B cell (primary cell): ENCODE results near the gene SIRT3. TPM values are rescaled to one million over a fixed set of nuclear protein-coding genes. Genes with fewer than 3 reads are reported as not detected.
A peak's percentile ranks its signal among the peaks of the same experiment; 100 is the strongest.

ENCODE experiments used
- ATAC-seq: fragments of 200-7000 bp; cut with Tn5 transposase; one replicate; pipeline ENCODE4 v1.10.0; 2021; ENCODE audit warnings: low read depth, mild to moderate bottlenecking, moderate number of reproducible peaks, moderate library complexity
- CTCF ChIA-PET: fragments of 350-600 bp; sonication (Branson Sonifier 250); formaldehyde crosslinking; loops from one replicate; lab custom pipeline; 2021; ENCODE audit warnings: antibody characterized with exemption, inconsistent platforms; lab: Charles Lee
- POLR2A ChIA-PET: fragments of 350-600 bp; sonication (Branson Sonifier 250); formaldehyde crosslinking; loops from one replicate; lab custom pipeline; 2021; ENCODE audit warnings: antibody characterized with exemption; lab: Charles Lee
- DNase-seq: peaks from one replicate; pipeline ENCODE4 v3.0.0; 2013
- H2AFZ ChIP-seq: 2 replicates; pipeline ENCODE4 v1.6.1; 2012; ENCODE audit warnings: mild to moderate bottlenecking, low read depth, low read length; ENCODE audit not compliant: insufficient read depth, poor library complexity, severe bottlenecking
- H3K27ac ChIP-seq, 2 donors: 1 replicate in 1 of 2; 2 replicates in 1 of 2; pipeline ENCODE4 v1.5.1; 2012 to 2013; ENCODE audit warnings: low read length in 2 of 2, mild to moderate bottlenecking in 2 of 2, moderate library complexity in 1 of 2
- H3K27me3 ChIP-seq, 4 experiments: fragments of 200-600 bp in 1 of 4; sonication (generic) in 1 of 4; replicated peaks in 1 of 4; 1 replicate in 2 of 4; 2 replicates in 2 of 4; pipeline versions ENCODE4 v1.6.1 to v1.7.0; 2013 to 2016; ENCODE audit warnings: low read length in 3 of 4, mild to moderate bottlenecking in 2 of 4, mixed read lengths in 1 of 4, moderate library complexity in 1 of 4; ENCODE audit not compliant: insufficient read depth in 4 of 4, control insufficient read depth in 3 of 4; ENCODE audit errors: control extremely low read depth in 1 of 4
- H3K36me3 ChIP-seq, 2 experiments: replicated peaks in 1 of 2; 1 replicate in 1 of 2; 2 replicates in 1 of 2; pipeline versions ENCODE4 v1.6.1 to v1.7.1; 2013; ENCODE audit warnings: low read length in 1 of 2; ENCODE audit not compliant: insufficient read depth in 2 of 2, control insufficient read depth in 1 of 2; ENCODE audit errors: control extremely low read depth in 1 of 2, extremely low read depth in 1 of 2
- H3K4me1 ChIP-seq, 2 donors: fragments of 200-600 bp in 1 of 2; sonication (generic) in 1 of 2; 1 replicate in 1 of 2; 2 replicates in 1 of 2; pipeline versions ENCODE4 v1.5.1 to v1.6.1; 2013 to 2017; ENCODE audit warnings: low read length in 2 of 2; ENCODE audit not compliant: control insufficient read depth in 2 of 2, insufficient read depth in 2 of 2
- H3K4me2 ChIP-seq: replicated peaks from 2 replicates; pipeline ENCODE3; 2012; ENCODE audit warnings: mild to moderate bottlenecking, low read depth, low read length; ENCODE audit not compliant: poor library complexity, severe bottlenecking
- H3K4me3 ChIP-seq, 5 experiments: fragments of 200-600 bp in 1 of 5; sonication (generic) in 1 of 5; 1 replicate in 3 of 5; 2 replicates in 2 of 5; pipeline versions ENCODE4 v1.5.1 to v1.7.0; 2011 to 2016; ENCODE audit warnings: low read length in 4 of 5, mild to moderate bottlenecking in 4 of 5, low read depth in 2 of 5, control low read depth in 1 of 5, moderate library complexity in 1 of 5; ENCODE audit not compliant: insufficient read depth in 1 of 5; ENCODE audit errors: control extremely low read depth in 1 of 5, extremely low read depth in 1 of 5
- H3K79me2 ChIP-seq: fragments of 200-600 bp; sonication (generic); one replicate; pipeline ENCODE4 v1.6.0; 2016; ENCODE audit warnings: low read length; ENCODE audit not compliant: control insufficient read depth, insufficient read depth
- H3K9ac ChIP-seq: fragments of 200-600 bp; sonication (generic); 2 replicates; pipeline ENCODE4 v1.6.1; 2017; ENCODE audit warnings: mild to moderate bottlenecking, low read length, moderate library complexity
- H3K9me3 ChIP-seq, 3 donors: one replicate each; pipeline versions ENCODE4 v1.6.1 to v1.7.1; 2013; ENCODE audit warnings: low read length in 2 of 3; ENCODE audit not compliant: control insufficient read depth in 2 of 3, insufficient read depth in 1 of 3; ENCODE audit errors: control extremely low read depth in 1 of 3
- H4K20me1 ChIP-seq: 2 replicates; pipeline ENCODE4 v1.6.0; 2012; ENCODE audit warnings: mild to moderate bottlenecking, low read length; ENCODE audit not compliant: insufficient read depth, control insufficient read depth, poor library complexity, severe bottlenecking
- H3K27ac Mint-ChIP-seq: one replicate; pipeline ENCODE4 v1.8.0; 2021; ENCODE audit warnings: mixed read lengths
- H3K27me3 Mint-ChIP-seq: one replicate; pipeline ENCODE4 v1.8.0; 2021; ENCODE audit warnings: mixed read lengths
- H3K4me1 Mint-ChIP-seq: one replicate; pipeline ENCODE4 v1.8.0; 2021; ENCODE audit warnings: mixed read lengths
- H3K4me3 Mint-ChIP-seq: one replicate; pipeline ENCODE4 v1.8.0; 2021; ENCODE audit warnings: mixed read lengths
- H3K9me3 Mint-ChIP-seq: one replicate; pipeline ENCODE4 v1.8.0; 2022; ENCODE audit warnings: mixed read lengths; ENCODE audit not compliant: insufficient read depth
- EZH2 ChIP-seq: IDR thresholded peaks from 2 replicates; pipeline ENCODE4 v1.6.1; 2012; ENCODE audit warnings: borderline replicate concordance, low read depth, mild to moderate bottlenecking, moderate library complexity, low read length; ENCODE audit not compliant: insufficient read depth, poor library complexity, severe bottlenecking
- WGBS: methylation state at CpG from one replicate; pipeline ENCODE4 v1.1.5; 2013; ENCODE audit warnings: missing lambda C conversion rate; ENCODE audit not compliant: insufficient coverage; 5-methylcytosine and 5-hydroxymethylcytosine counted together
- intact Hi-C: fragments of 100-400 bp; cut with micrococcal nuclease; formaldehyde crosslinking; loops from one replicate; pipeline ENCODE4 v1.10.0; 2022
- polyA plus RNA-seq: library from polyadenylated mRNA; depleted of rRNA; stranded (reverse); fragments of >200 nt; gene quantifications from 2 replicates; pipeline ENCODE4 v1.2.3, GENCODE V29; 2012
- total RNA-seq, 2 donors: library from RNA; stranded (reverse); fragments of 120-200 nt in 1 of 2; gene quantifications; 1 replicate in 1 of 2; 2 replicates in 1 of 2; pipeline versions ENCODE4 v1.2.3 to v1.2.4, GENCODE V29; 2013 to 2022
- TF ChIP-seq, protein P1 (sequence below): fragments of 200-600 bp; IDR thresholded peaks from one replicate; pipeline ENCODE4 v1.8.0; 2022; ENCODE audit warnings: antibody characterized with exemption, mild to moderate bottlenecking

Gene SIRT3
- total and polyA plus RNA-seq, 2 donors (not counting 1 experiment from before 2014, with no cell fraction given), result 22.9 to 27.9 TPM

DNA sequence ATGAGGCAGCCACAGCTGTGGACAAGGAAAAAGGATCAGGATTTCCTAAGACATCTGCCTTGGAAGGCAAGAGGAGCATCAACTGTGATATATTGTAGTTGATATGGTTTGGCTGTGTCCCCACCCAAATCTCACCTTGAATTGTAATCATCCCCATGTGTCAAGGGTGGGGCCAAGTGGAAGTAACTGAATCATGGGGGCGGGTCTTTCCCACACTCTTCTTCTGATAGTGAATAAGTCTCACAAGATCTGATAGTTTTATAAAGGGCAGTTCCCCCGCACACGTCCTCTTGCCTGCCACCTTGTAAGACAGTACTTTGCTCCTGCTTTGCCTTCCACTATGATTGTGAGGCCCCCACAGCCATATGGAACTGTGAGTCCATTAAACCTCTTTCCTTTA, 18.4 kb downstream of the SIRT3 start:
- H3K27me3 ChIP-seq, result no peaks in the 10 kb centered on the region
- intact Hi-C loops, result no loop called here
- Mint-ChIP-seq H3K4me3 (no peak overlapping the region), H3K27ac (no peak overlapping the region), H3K27me3 (no peaks in the 10 kb centered on the region), H3K9me3 (no peaks in the 10 kb centered on the region), H3K4me1 (no peaks in the 10 kb centered on the region)
- H3K4me2 ChIP-seq, result no peak overlapping the region
- H3K79me2 ChIP-seq, result peaks cover 3% of the 10 kb centered on the region
- no peak for TF ChIP-seq EZH2
- TF ChIP-seq, protein P1, sequence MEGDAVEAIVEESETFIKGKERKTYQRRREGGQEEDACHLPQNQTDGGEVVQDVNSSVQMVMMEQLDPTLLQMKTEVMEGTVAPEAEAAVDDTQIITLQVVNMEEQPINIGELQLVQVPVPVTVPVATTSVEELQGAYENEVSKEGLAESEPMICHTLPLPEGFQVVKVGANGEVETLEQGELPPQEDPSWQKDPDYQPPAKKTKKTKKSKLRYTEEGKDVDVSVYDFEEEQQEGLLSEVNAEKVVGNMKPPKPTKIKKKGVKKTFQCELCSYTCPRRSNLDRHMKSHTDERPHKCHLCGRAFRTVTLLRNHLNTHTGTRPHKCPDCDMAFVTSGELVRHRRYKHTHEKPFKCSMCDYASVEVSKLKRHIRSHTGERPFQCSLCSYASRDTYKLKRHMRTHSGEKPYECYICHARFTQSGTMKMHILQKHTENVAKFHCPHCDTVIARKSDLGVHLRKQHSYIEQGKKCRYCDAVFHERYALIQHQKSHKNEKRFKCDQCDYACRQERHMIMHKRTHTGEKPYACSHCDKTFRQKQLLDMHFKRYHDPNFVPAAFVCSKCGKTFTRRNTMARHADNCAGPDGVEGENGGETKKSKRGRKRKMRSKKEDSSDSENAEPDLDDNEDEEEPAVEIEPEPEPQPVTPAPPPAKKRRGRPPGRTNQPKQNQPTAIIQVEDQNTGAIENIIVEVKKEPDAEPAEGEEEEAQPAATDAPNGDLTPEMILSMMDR, result no peak
- ChIA-PET POLR2A (no interaction called here), CTCF (interaction anchor here (1.0 kb wide), 1 partner anchor 33 kb away, joined by 3 read pairs; no protein-coding TSS in a partner anchor)
- no peak overlapping the region for H3K4me3 ChIP-seq
- DNase-seq, result no peak
- peaks cover 8% of the 10 kb centered on the region for H4K20me1 ChIP-seq
- no peak overlapping the region for H3K27ac ChIP-seq
- H3K4me1 ChIP-seq, result no peaks in the 10 kb centered on the region
- peaks cover 0 to 44% of the 10 kb centered on the region in 2 experiments for H3K36me3 ChIP-seq
- ATAC-seq, result no peak
- no peak overlapping the region for H3K9ac ChIP-seq
- H2AFZ ChIP-seq, result no peak overlapping the region
- 84% methylated on average over 2 of the region's 3 CpGs for WGBS
- H3K9me3 ChIP-seq, result no peaks in the 10 kb centered on the region

DNA sequence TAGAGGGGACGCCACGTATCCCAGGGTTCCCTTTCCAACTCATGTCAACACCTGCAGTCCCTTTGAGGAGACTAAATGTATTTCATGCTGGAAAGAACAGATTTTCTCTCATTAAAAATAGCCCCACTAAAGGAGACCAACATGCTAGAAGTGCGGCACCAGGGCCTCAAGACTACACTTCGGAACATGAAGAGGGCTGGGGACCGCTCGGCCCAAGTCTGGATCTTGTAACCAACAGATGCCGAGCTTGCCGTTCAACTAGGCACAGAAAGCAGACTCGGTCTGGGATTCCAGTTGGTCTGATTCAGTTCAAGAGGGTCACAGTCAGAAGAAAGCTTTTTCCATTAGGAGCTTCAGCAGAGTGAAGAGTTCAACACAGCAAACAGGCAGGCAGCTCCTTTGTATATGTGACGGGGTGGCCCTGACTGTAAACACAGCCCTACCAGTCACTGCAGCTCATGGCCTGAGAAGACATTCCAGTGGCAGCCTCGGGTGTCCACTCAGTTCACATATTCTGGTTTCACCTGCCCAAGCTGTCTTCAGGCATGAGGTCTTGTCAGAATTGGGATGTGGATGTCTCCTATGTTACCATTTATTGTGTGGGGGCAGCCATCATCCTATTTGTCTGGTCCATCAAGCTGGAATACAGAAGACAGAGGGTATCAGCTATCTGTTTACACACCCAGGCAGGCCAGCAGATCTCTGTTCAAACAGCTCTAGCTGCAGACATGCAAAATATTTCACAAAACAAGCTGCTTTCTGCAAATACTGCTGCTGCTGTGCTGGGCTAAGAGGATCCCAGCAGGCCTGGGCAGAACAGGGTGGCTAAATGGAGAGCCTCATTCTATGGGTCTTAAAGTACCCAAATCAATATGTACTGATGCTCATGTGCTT, 19.8 kb downstream of the SIRT3 start:
- Histone ChIP-seq H3K27me3 (no peaks in the 10 kb centered on the region), H3K4me3 (no peak overlapping the region), H3K36me3 (peaks cover 0 to 52% of the 10 kb centered on the region in 2 experiments), H3K4me1 (no peaks in the 10 kb centered on the region), H3K9me3 (no peaks in the 10 kb centered on the region), H3K4me2 (no peak overlapping the region), H3K27ac (no peak overlapping the region), H3K79me2 (peaks cover 3% of the 10 kb centered on the region), H4K20me1 (peaks cover 20% of the 10 kb centered on the region), H2AFZ (no peak overlapping the region), H3K9ac (no peak overlapping the region)
- Mint-ChIP-seq H3K4me1 (peaks cover 2% of the 10 kb centered on the region), H3K27me3 (no peaks in the 10 kb centered on the region), H3K27ac (peak overlapping the region; percentile 53), H3K9me3 (no peaks in the 10 kb centered on the region), H3K4me3 (no peak overlapping the region)
- TF ChIP-seq, protein P1, result no peak
- no peak for TF ChIP-seq EZH2
- intact Hi-C loops, result no loop called here
- ATAC-seq (no peak), DNase-seq (no peak)
- ChIA-PET POLR2A (interaction anchor here (0.7 kb wide), 1 partner anchor 9 kb away, joined by 3 read pairs; the partner anchor contains the start of genes BET1L and RIC8A), CTCF (interaction anchor here (0.8 to 1.1 kb wide), 2 partner anchors 114 to 152 kb away, joined by 3 read pairs; no protein-coding TSS in a partner anchor)
- WGBS, result 91% methylated on average over 9 of the region's 11 CpGs
